Mesenchymal stem cell (in vitro differentiated cells and primary cell): ENCODE results near the gene PDXDC1.
A peak's percentile ranks its signal among the peaks of the same experiment; 100 is the strongest.
"Not testable (repeated sequence)": the region's sequence is repeated elsewhere in the genome, so short reads cannot be mapped to it uniquely, and the experiment has no call there.

Source experiments
- DNase-seq: peaks from one replicate; pipeline ENCODE4 v3.0.0-alpha.2; 2013
- H2AFZ ChIP-seq: one replicate; pipeline ENCODE4 v1.6.1; 2013; ENCODE audit warnings: low read depth, mild to moderate bottlenecking, control low read depth, inconsistent platforms, low read length, moderate library complexity
- H2AK5ac ChIP-seq: 2 replicates; pipeline ENCODE4 v1.6.1; 2013; ENCODE audit warnings: low read length, moderate library complexity, mild to moderate bottlenecking, inconsistent platforms; ENCODE audit not compliant: severe bottlenecking
- H2BK120ac ChIP-seq: one replicate; pipeline ENCODE4 v1.6.1; 2013; ENCODE audit warnings: low read depth, mild to moderate bottlenecking, inconsistent platforms, low read length, moderate library complexity
- H2BK12ac ChIP-seq, 2 experiments: one replicate each; pipeline ENCODE4 v1.6.1; 2013; ENCODE audit warnings: inconsistent platforms in 2 of 2, low read length in 2 of 2, mild to moderate bottlenecking in 2 of 2, moderate library complexity in 2 of 2, control low read depth in 1 of 2
- H2BK15ac ChIP-seq: one replicate; pipeline ENCODE4 v1.6.1; 2013; ENCODE audit warnings: mild to moderate bottlenecking, low read depth, inconsistent platforms; ENCODE audit not compliant: poor library complexity, severe bottlenecking
- H2BK5ac ChIP-seq: 2 replicates; pipeline ENCODE4 v1.6.1; 2013; ENCODE audit warnings: low read depth, mild to moderate bottlenecking, low read length, control low read depth, inconsistent platforms; ENCODE audit not compliant: poor library complexity, severe bottlenecking
- H3K14ac ChIP-seq, 2 experiments: one replicate each; pipeline ENCODE4 v1.6.1; 2013; ENCODE audit warnings: inconsistent platforms in 2 of 2, low read length in 2 of 2, control low read depth in 1 of 2, mild to moderate bottlenecking in 1 of 2, moderate library complexity in 1 of 2
- H3K18ac ChIP-seq, 2 experiments: one replicate each; pipeline ENCODE4 v1.6.1; 2013; ENCODE audit warnings: inconsistent platforms in 2 of 2, low read length in 2 of 2, control low read depth in 1 of 2, low read depth in 1 of 2, mild to moderate bottlenecking in 1 of 2
- H3K23ac ChIP-seq, 2 experiments: one replicate each; pipeline ENCODE4 v1.6.1; 2013; ENCODE audit warnings: inconsistent platforms in 2 of 2, low read length in 2 of 2, mild to moderate bottlenecking in 2 of 2, moderate library complexity in 2 of 2, control low read depth in 1 of 2
- H3K27ac ChIP-seq: 2 replicates; pipeline ENCODE4 v1.5.1; 2013; ENCODE audit warnings: mild to moderate bottlenecking, moderate library complexity, low read length, control low read depth, inconsistent platforms; ENCODE audit not compliant: poor library complexity, severe bottlenecking
- H3K27me3 ChIP-seq, 2 experiments: 2 replicates each; pipeline versions ENCODE4 v1.6.1 to v1.7.0; 2013; ENCODE audit warnings: low read length in 2 of 2, mild to moderate bottlenecking in 2 of 2, moderate library complexity in 2 of 2, control low read depth in 1 of 2, inconsistent platforms in 1 of 2; ENCODE audit not compliant: control insufficient read depth in 1 of 2, insufficient read depth in 1 of 2
- H3K36me3 ChIP-seq, 2 experiments: 2 replicates each; pipeline versions ENCODE4 v1.6.1 to v1.7.0; 2013; ENCODE audit warnings: low read length in 2 of 2, control low read depth in 1 of 2, inconsistent platforms in 1 of 2, low read depth in 1 of 2, mild to moderate bottlenecking in 1 of 2; ENCODE audit not compliant: insufficient read depth in 2 of 2, control insufficient read depth in 1 of 2
- H3K4ac ChIP-seq, 2 experiments: one replicate each; pipeline ENCODE4 v1.6.1; 2013; ENCODE audit warnings: inconsistent platforms in 2 of 2, low read length in 2 of 2, mild to moderate bottlenecking in 2 of 2, moderate library complexity in 2 of 2, control low read depth in 1 of 2, low read depth in 1 of 2
- H3K4me1 ChIP-seq: 2 replicates; pipeline ENCODE4 v1.6.1; 2013; ENCODE audit warnings: low read depth, low read length, control low read depth; ENCODE audit not compliant: control insufficient read depth, insufficient read depth
- H3K4me2 ChIP-seq: 2 replicates; pipeline ENCODE4 v1.6.1; 2013; ENCODE audit warnings: low read length, mild to moderate bottlenecking, inconsistent platforms; ENCODE audit not compliant: poor library complexity, severe bottlenecking
- H3K4me3 ChIP-seq, 2 experiments: 2 replicates each; pipeline versions ENCODE4 v1.5.1 to v1.7.0; 2013; ENCODE audit warnings: low read length in 2 of 2, mild to moderate bottlenecking in 2 of 2, control low read depth in 1 of 2, low read depth in 1 of 2; ENCODE audit not compliant: insufficient read depth in 1 of 2
- H3K79me1 ChIP-seq: replicated peaks from 2 replicates; pipeline ENCODE4 v1.6.1; 2013; ENCODE audit warnings: mild to moderate bottlenecking, control low read depth, low read length, inconsistent platforms; ENCODE audit not compliant: poor library complexity, severe bottlenecking
- H3K9ac ChIP-seq: 2 replicates; pipeline ENCODE4 v1.7.0; 2013; ENCODE audit warnings: mild to moderate bottlenecking, low read length, moderate library complexity
- H3K9me3 ChIP-seq: 2 replicates; pipeline ENCODE4 v1.7.0; 2013; ENCODE audit warnings: mild to moderate bottlenecking, low read length; ENCODE audit not compliant: control insufficient read depth
- H4K8ac ChIP-seq: one replicate; pipeline ENCODE4 v1.6.1; 2013; ENCODE audit warnings: inconsistent platforms, mild to moderate bottlenecking, low read length, moderate library complexity
- H4K91ac ChIP-seq: one replicate; pipeline ENCODE4 v1.6.1; 2013; ENCODE audit warnings: mild to moderate bottlenecking, low read length, inconsistent platforms
- WGBS: methylation state at CpG from one replicate; pipeline ENCODE4 v1.1.7; 2013; ENCODE audit warnings: mixed read lengths; 5-methylcytosine and 5-hydroxymethylcytosine counted together

PDXDC1 gene

DNA sequence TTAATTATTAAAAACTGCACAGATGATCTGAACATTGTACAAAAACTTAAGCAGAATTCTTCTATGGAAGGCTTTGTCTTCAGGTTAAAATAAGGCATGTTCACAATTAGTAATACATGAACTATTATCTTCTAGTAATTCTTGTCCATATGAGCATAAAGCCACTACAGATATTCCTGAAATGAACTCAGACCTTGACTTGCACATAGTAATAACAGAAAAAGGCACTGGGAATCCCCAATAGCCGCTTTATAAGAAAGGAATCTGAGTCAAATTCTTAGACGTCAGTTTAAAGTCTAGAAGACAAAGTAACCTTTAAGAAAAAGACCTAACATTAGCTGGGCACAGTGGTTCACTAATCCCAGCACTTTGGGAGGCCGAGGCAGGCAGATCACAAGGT lies 108.0 kb downstream of the PDXDC1 start:
- not testable (repeated sequence) for DNase-seq, H3K23ac ChIP-seq, H3K14ac ChIP-seq, H3K4me1 ChIP-seq, H3K4me2 ChIP-seq, H3K9ac ChIP-seq, H4K91ac ChIP-seq, H3K18ac ChIP-seq, H2AFZ ChIP-seq, H2AK5ac ChIP-seq, H3K79me1 ChIP-seq, H3K9me3 ChIP-seq, H3K4me3 ChIP-seq, H3K27me3 ChIP-seq, H2BK5ac ChIP-seq, H2BK15ac ChIP-seq, H2BK120ac ChIP-seq, H2BK12ac ChIP-seq, H4K8ac ChIP-seq, H3K27ac ChIP-seq, H3K4ac ChIP-seq
- peaks cover 11 to 63% of the 10 kb centered on the region in 2 experiments for H3K36me3 ChIP-seq
- WGBS, result 100% methylated on average over 2 of the region's 3 CpGs

DNA sequence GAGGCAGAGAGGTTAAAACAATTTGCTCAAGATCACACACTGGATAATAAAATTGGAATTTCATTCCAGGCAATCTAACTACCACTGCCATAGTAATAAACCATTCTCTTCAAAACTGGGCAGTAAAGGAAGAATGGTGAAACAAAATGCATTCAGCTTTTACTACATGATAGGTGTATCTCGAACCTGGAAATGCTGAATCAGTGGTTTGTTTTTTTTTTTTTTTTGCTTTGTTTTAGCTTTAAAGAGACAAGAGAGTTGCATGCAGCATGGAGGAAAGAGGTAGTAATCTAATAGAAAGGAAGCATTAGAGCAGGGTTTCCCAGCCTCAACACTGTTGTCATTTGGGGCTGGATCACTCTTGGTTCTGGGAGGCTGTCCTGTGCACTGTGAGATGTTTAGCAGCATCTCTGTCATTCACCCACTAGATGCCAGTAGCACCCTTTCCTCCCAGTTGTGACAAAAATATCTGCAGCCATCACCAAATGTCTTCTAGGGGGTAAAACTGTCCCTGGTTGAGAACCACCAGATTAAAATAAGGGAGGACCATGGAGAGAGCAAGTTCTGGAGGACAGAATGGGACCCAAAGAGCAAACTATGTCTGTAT lies 115.9 kb downstream of the PDXDC1 start:
- H4K8ac ChIP-seq, H2AFZ ChIP-seq, H3K4me1 ChIP-seq, H3K79me1 ChIP-seq, H2BK12ac ChIP-seq, H3K27ac ChIP-seq, H3K23ac ChIP-seq, H3K4me2 ChIP-seq, H3K4ac ChIP-seq, H2BK15ac ChIP-seq, H2BK120ac ChIP-seq, H3K9ac ChIP-seq, H3K14ac ChIP-seq, H4K91ac ChIP-seq, H2BK5ac ChIP-seq, H3K18ac ChIP-seq, H3K27me3 ChIP-seq, H2AK5ac ChIP-seq, H3K4me3 ChIP-seq, H3K9me3 ChIP-seq, DNase-seq: not testable (repeated sequence)
- 96% methylated on average over 1 of the region's 1 CpG for WGBS
- H3K36me3 ChIP-seq, result peaks cover 2 to 29% of the 10 kb centered on the region in 2 experiments

DNA sequence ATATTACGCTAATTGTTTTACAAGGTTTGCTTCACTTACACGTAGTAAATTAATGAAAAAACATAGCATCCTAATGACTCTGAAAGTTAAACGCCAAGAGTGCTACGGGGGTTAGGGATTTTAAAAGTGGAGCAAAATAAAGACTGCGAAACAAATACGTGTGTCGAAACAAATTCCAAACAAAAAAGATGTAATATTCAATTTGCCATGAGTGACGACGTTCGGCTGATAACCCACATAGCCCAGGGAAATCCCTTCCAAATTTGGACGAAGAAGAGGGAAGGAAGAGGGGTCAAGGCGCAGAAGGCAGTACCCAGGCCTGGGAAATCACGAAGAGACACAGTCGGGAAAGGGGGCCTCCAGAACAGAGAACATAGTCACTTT lies 118.7 kb downstream of the PDXDC1 start:
- not testable (repeated sequence) for H2BK120ac ChIP-seq, H2AFZ ChIP-seq, H3K4me2 ChIP-seq, H3K27me3 ChIP-seq, H3K79me1 ChIP-seq, H2BK12ac ChIP-seq, H3K23ac ChIP-seq, H4K8ac ChIP-seq, H3K9me3 ChIP-seq, H2AK5ac ChIP-seq, H2BK5ac ChIP-seq, H3K18ac ChIP-seq, H3K4ac ChIP-seq, H3K27ac ChIP-seq, H4K91ac ChIP-seq, H2BK15ac ChIP-seq, H3K14ac ChIP-seq, H3K4me1 ChIP-seq, DNase-seq
- Histone ChIP-seq H3K4me3 (peak overlapping the region in 1 of 2 experiments; percentile 92), H3K36me3 (peaks cover 0 to 15% of the 10 kb centered on the region in 2 experiments), H3K9ac (peak overlapping the region; percentile 98)
- WGBS, result 0% methylated on average over 2 of the region's 14 CpGs

DNA sequence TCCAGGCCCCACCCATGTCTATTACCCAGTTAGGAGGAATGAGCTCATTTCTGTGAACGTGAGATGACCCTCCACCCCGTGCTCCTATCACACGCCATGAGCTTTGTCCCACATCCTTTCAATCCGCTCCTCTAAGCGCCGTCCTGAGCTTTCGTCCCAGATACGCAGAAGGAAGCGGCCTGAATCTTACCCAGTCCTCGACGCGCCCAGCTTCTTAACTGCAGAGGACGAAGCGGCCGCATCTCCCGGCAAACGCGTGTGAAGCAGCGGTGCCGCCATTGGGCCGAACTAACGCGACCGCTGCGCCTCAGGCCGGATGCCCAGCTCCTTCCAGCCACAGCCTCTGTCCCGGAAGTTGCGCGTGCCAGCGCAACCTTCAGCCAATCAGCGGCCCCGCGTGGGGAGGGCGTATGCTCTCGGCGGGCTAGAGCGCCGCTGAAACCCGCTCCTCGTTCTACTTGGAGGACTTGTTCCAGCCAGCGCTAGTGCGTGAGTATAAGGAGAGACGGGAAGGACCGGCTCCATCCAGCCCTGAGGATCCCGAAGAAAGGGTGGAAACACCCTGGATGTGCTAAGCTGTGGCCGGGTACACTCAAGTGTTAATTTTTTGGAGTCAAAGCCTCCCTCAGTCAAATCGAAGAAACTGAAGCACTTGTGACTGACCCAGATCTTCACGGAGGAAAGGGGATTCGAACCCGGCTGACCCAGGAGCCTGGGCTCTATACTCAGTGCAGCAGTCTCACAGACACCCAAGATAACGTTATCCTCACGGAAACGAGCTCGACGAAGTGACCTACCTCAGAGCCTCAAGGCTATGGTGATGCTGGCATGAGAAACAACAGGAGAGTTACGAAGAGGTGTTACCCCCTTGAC lies 119.4 kb downstream of the PDXDC1 start, which contains the start of gene RRN3:
TSS of gene RRN3 (minus strand) at position 318 of the 873 bp plus-strand sequence. CDS start at position 279, 39 bp downstream.
- not testable (repeated sequence) for H3K4me1 ChIP-seq, H3K27me3 ChIP-seq, H2BK5ac ChIP-seq, H3K9me3 ChIP-seq, H2BK15ac ChIP-seq, H2AK5ac ChIP-seq, H3K14ac ChIP-seq, H2BK12ac ChIP-seq, H3K23ac ChIP-seq, H3K79me1 ChIP-seq
- Histone ChIP-seq H3K4ac (peak within 1 kb of the TSS; percentile 82 to 89), H3K27ac (peak within 1 kb of the TSS; percentile 59), H2BK120ac (peak within 1 kb of the TSS; percentile 58), H4K91ac (peak within 1 kb of the TSS; percentile 39), H4K8ac (peak within 1 kb of the TSS; percentile 78), H3K18ac (peak within 1 kb of the TSS; percentile 28 to 87), H3K4me2 (peak within 1 kb of the TSS; percentile 74), H2AFZ (peak within 1 kb of the TSS; percentile 43), H3K4me3 (peak within 1 kb of the TSS; percentile 80 to 92), H3K9ac (peak within 1 kb of the TSS; percentile 98), H3K36me3 (peaks cover 0 to 15% of the 10 kb centered on the region in 2 experiments)
- 2% methylated on average over 50 of the region's 56 CpGs for WGBS
- DNase-seq, result peak; percentile 94
